Activated T-cell treated with anti-CD3 and anti-CD28 coated beads, Interleukin-2, amount 50 U/mL, for 72 hours (primary cell): ENCODE data around the gene AP3D1. TPM values are rescaled to one million over a fixed set of nuclear protein-coding genes. Genes with fewer than 3 reads are reported as not detected.
"Not testable (repeated sequence)": the region's sequence is repeated elsewhere in the genome, so short reads cannot be mapped to it uniquely, and the experiment has no call there.

Experiments
- ATAC-seq, 2 donors: fragments of 150-1000 bp; cut with Tn5 transposase; replicated peaks in 1 of 2; 2 replicates each; pipeline ENCODE4 v1.10.0; 2021; ENCODE audit warnings: moderate library complexity in 2 of 2, mild to moderate bottlenecking in 1 of 2
- DNase-seq, 2 donors: peaks; one replicate each; pipeline ENCODE4 v3.0.0; 2021 to 2022; ENCODE audit warnings: mixed read lengths in 1 of 2
- H3K27ac Mint-ChIP-seq: one replicate; pipeline ENCODE4 v1.8.0; 2022; ENCODE audit warnings: mild to moderate bottlenecking, moderate library complexity, mixed read lengths
- H3K27me3 Mint-ChIP-seq: one replicate; pipeline ENCODE4 v1.8.0; 2022; ENCODE audit warnings: low read depth, mixed read lengths
- H3K36me3 Mint-ChIP-seq, 2 donors: one replicate each; pipeline ENCODE4 v1.8.0; 2022; ENCODE audit warnings: mixed read lengths in 2 of 2, mild to moderate bottlenecking in 1 of 2; ENCODE audit not compliant: insufficient read depth in 2 of 2
- H3K4me1 Mint-ChIP-seq: one replicate; pipeline ENCODE4 v1.8.0; 2022; ENCODE audit warnings: low read depth, mixed read lengths
- H3K4me3 Mint-ChIP-seq, 2 donors: one replicate each; pipeline ENCODE4 v1.8.0; 2022; ENCODE audit warnings: mild to moderate bottlenecking in 2 of 2, mixed read lengths in 2 of 2, moderate library complexity in 2 of 2
- H3K9me3 Mint-ChIP-seq, 2 donors: one replicate each; pipeline ENCODE4 v1.8.0; 2022; ENCODE audit warnings: mixed read lengths in 2 of 2
- total RNA-seq, 2 donors: library from RNA; stranded (reverse); gene quantifications; one replicate each; pipeline ENCODE4 v1.2.3, GENCODE V29; 2022

Gene AP3D1
- total RNA-seq, 2 donors from 2014 or later, result 111 to 114 TPM

GRCh38 chr19:2135474-2136402 is 15.6 kb downstream of the AP3D1 start:
- H3K4me1 Mint-ChIP-seq, result no peaks in the 10 kb centered on the region
- no peak for DNase-seq
- no peak for ATAC-seq
- peaks cover 2 to 3% of the 10 kb centered on the region in 2 donors for H3K36me3 Mint-ChIP-seq
- H3K4me3 Mint-ChIP-seq, result no peak overlapping the region
- H3K27ac Mint-ChIP-seq, result no peak overlapping the region
- H3K9me3 Mint-ChIP-seq, result no peaks in the 10 kb centered on the region
- H3K27me3 Mint-ChIP-seq, result no peaks in the 10 kb centered on the region

- no peak overlapping the region for H3K4me3 Mint-ChIP-seq
- ATAC-seq, result no peak
- no peaks in the 10 kb centered on the region for H3K9me3 Mint-ChIP-seq
- H3K27me3 Mint-ChIP-seq, result no peaks in the 10 kb centered on the region
- H3K27ac Mint-ChIP-seq, result no peak overlapping the region
- peaks cover 2% of the 10 kb centered on the region in 2 donors for H3K36me3 Mint-ChIP-seq
- no peaks in the 10 kb centered on the region for H3K4me1 Mint-ChIP-seq
- DNase-seq, result no peak
Observed at GRCh38 chr19:2132731-2133490, 18.5 kb downstream of the AP3D1 start.

- no peaks in the 10 kb centered on the region for H3K4me1 Mint-ChIP-seq
- H3K36me3 Mint-ChIP-seq, result peaks cover 0 to 2% of the 10 kb centered on the region in 2 donors
- DNase-seq, result no peak
- ATAC-seq, result no peak
- H3K27ac Mint-ChIP-seq, result no peak overlapping the region
- no peak overlapping the region for H3K4me3 Mint-ChIP-seq
- no peaks in the 10 kb centered on the region for H3K27me3 Mint-ChIP-seq
- H3K9me3 Mint-ChIP-seq, result no peaks in the 10 kb centered on the region
Observed at GRCh38 chr19:2132191-2132590, 19.2 kb downstream of the AP3D1 start.

GRCh38 chr19:2131012-2131975 is 20.1 kb downstream of the AP3D1 start:
- H3K4me1 Mint-ChIP-seq, H3K27me3 Mint-ChIP-seq, H3K9me3 Mint-ChIP-seq, H3K27ac Mint-ChIP-seq, ATAC-seq, H3K36me3 Mint-ChIP-seq, DNase-seq, H3K4me3 Mint-ChIP-seq: not testable (repeated sequence)

GRCh38 chr19:2129892-2130770 is 21.2 kb downstream of the AP3D1 start:
- Mint-ChIP-seq H3K27ac (no peak overlapping the region), H3K4me3 (no peak overlapping the region), H3K36me3 (peaks cover 0 to 2% of the 10 kb centered on the region in 2 donors), H3K4me1 (no peaks in the 10 kb centered on the region), H3K27me3 (no peaks in the 10 kb centered on the region), H3K9me3 (no peaks in the 10 kb centered on the region)
- no peak for DNase-seq
- no peak for ATAC-seq

GRCh38 chr19:2129486-2129885 is 21.9 kb downstream of the AP3D1 start:
- Mint-ChIP-seq H3K36me3 (peaks cover 0 to 3% of the 10 kb centered on the region in 2 donors), H3K4me3 (no peak overlapping the region), H3K4me1 (no peaks in the 10 kb centered on the region), H3K27ac (no peak overlapping the region), H3K27me3 (no peaks in the 10 kb centered on the region), H3K9me3 (no peaks in the 10 kb centered on the region)
- DNase-seq (no peak), ATAC-seq (no peak)

- no peak overlapping the region for H3K27ac Mint-ChIP-seq
- no peaks in the 10 kb centered on the region for H3K9me3 Mint-ChIP-seq
- H3K4me3 Mint-ChIP-seq, result no peak overlapping the region
- H3K27me3 Mint-ChIP-seq, result no peaks in the 10 kb centered on the region
- H3K4me1 Mint-ChIP-seq, result no peaks in the 10 kb centered on the region
- peaks cover 0 to 7% of the 10 kb centered on the region in 2 donors for H3K36me3 Mint-ChIP-seq
- DNase-seq (no peak), ATAC-seq (no peak)
Observed at GRCh38 chr19:2129022-2129421, 22.3 kb downstream of the AP3D1 start.

- DNase-seq, H3K4me1 Mint-ChIP-seq, ATAC-seq, H3K36me3 Mint-ChIP-seq, H3K27me3 Mint-ChIP-seq, H3K4me3 Mint-ChIP-seq, H3K9me3 Mint-ChIP-seq, H3K27ac Mint-ChIP-seq: not testable (repeated sequence)
Observed at GRCh38 chr19:2128252-2128651, 23.1 kb downstream of the AP3D1 start.

- Mint-ChIP-seq H3K4me1 (no peaks in the 10 kb centered on the region), H3K27ac (no peak overlapping the region), H3K36me3 (peaks cover 0 to 7% of the 10 kb centered on the region in 2 donors)
Observed at GRCh38 chr19:2127758-2128157, 23.6 kb downstream of the AP3D1 start.

GRCh38 chr19:2126879-2127518 is 24.4 kb downstream of the AP3D1 start:
- no peak overlapping the region for H3K27ac Mint-ChIP-seq
- no peak for ATAC-seq
- peaks cover 0 to 7% of the 10 kb centered on the region in 2 donors for H3K36me3 Mint-ChIP-seq

More at GRCh38 chr19:2127758-2128157, 23.6 kb downstream of the AP3D1 start:
- H3K9me3 Mint-ChIP-seq, result no peaks in the 10 kb centered on the region
- ATAC-seq (no peak), DNase-seq (no peak)
- H3K27me3 Mint-ChIP-seq, result no peaks in the 10 kb centered on the region
- H3K4me3 Mint-ChIP-seq, result no peak overlapping the region

GRCh38 chr19:2123682-2124387 is 27.5 kb downstream of the AP3D1 start:
- Mint-ChIP-seq H3K4me3 (no peak overlapping the region), H3K27me3 (no peaks in the 10 kb centered on the region), H3K27ac (no peak overlapping the region), H3K4me1 (no peaks in the 10 kb centered on the region), H3K36me3 (peaks cover under 1 to 6% of the 10 kb centered on the region in 2 donors), H3K9me3 (no peaks in the 10 kb centered on the region)
- DNase-seq, result no peak
- ATAC-seq, result no peak

More at GRCh38 chr19:2126879-2127518, 24.4 kb downstream of the AP3D1 start:
- Mint-ChIP-seq H3K9me3 (no peaks in the 10 kb centered on the region), H3K4me1 (no peaks in the 10 kb centered on the region), H3K4me3 (no peak overlapping the region), H3K27me3 (no peaks in the 10 kb centered on the region)
- DNase-seq, result no peak
